GM10248 (cell line): Measurements from ENCODE around the gene BAIAP2.
"Not testable (repeated sequence)": the region's sequence is repeated elsewhere in the genome, so short reads cannot be mapped to it uniquely, and the experiment has no call there.

Experiments
- CTCF ChIA-PET: fragments of 300-600 bp; sonication (Branson Sonifier 250); formaldehyde crosslinking; extraction: SDS; loops from one replicate; lab custom pipeline; 2021; ENCODE audit warnings: antibody characterized with exemption; lab: Yijun Ruan, JAX
- POLR2A ChIA-PET: fragments of 350-650 bp; sonication (Branson Sonifier 250); formaldehyde crosslinking; extraction: SDS; loops from one replicate; lab custom pipeline; 2020; ENCODE audit warnings: antibody characterized with exemption; lab: Yijun Ruan, JAX
- DNase-seq: peaks from one replicate; pipeline ENCODE4 v3.0.0; 2012; ENCODE audit errors: extremely low spot score
- TF ChIP-seq, protein P1 (sequence below): IDR thresholded peaks from 2 replicates; pipeline ENCODE4 v1.5.1; 2012; ENCODE audit warnings: mild to moderate bottlenecking, low read depth; ENCODE audit errors: extremely low read depth, missing control alignments, control extremely low read depth

Gene BAIAP2

DNA sequence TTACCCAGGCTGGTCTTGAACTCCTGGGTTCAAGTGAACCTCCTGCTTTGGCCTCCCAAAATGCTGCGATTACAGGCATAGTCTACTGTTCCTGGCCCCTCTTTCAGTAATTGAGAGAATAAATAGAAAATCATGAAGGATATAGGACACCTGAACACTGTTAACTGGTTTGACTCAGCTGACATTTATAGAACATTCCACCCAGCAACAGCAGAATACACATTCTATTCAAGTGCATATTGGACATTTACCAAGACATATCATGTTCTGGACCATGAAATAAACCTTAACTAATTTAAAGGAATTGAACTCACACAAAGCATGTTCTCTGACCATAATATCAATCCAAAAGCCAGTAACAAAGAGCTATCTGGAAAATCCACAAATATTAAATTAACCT lies 19.8 kb upstream of the BAIAP2 start:
- CTCF ChIA-PET: interaction anchor here (1.4 kb wide), 1 partner anchor 9 kb away, joined by 8 read pairs; no protein-coding TSS in a partner anchor
- TF ChIP-seq, protein P1, sequence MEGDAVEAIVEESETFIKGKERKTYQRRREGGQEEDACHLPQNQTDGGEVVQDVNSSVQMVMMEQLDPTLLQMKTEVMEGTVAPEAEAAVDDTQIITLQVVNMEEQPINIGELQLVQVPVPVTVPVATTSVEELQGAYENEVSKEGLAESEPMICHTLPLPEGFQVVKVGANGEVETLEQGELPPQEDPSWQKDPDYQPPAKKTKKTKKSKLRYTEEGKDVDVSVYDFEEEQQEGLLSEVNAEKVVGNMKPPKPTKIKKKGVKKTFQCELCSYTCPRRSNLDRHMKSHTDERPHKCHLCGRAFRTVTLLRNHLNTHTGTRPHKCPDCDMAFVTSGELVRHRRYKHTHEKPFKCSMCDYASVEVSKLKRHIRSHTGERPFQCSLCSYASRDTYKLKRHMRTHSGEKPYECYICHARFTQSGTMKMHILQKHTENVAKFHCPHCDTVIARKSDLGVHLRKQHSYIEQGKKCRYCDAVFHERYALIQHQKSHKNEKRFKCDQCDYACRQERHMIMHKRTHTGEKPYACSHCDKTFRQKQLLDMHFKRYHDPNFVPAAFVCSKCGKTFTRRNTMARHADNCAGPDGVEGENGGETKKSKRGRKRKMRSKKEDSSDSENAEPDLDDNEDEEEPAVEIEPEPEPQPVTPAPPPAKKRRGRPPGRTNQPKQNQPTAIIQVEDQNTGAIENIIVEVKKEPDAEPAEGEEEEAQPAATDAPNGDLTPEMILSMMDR: no peak
- POLR2A ChIA-PET: no interaction called here

DNA sequence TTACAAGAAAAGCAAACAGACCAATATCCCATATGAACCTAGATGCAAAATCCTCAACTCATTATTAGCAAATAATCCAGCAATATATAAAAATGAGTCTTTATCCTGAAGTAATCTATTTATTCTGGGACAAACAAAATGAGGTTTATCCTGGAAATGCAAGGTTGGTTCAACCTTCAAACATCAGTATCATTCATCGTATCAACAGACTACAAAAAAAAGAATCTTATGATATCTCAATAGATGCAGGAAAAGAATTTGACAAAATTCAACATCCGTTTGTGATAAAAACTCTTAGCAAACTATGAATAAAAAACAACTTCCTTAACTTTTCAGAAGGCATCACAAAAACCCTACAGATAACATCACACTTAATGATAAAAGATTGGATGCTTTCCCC lies 18.4 kb upstream of the BAIAP2 start:
- CTCF ChIA-PET: no interaction called here
- no peak for DNase-seq
- POLR2A ChIA-PET: no interaction called here
- TF ChIP-seq, protein P1: no peak

More for the DNA sequence above, 19.8 kb upstream of the BAIAP2 start:
- DNase-seq: no peak

DNA sequence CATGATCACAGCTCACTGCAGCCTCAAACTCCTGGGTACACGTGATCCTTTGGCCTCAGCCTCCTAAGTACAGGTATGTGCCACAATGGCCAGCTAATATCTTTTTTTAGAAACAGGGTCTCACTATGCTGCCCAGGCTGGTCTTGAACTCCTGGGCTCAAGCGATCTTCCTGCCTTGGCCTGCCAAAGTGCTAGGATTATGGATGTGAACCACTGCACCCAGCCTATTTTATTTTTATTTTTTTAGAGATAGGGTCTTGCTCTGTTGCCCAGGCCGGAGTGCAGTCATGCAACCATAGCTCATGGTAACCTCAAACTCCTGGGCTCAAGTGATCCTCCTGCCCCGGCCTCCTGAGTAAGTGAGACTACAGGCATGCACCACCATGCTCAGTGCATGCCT lies 17.6 kb upstream of the BAIAP2 start:
- POLR2A ChIA-PET, DNase-seq: not testable (repeated sequence)
- CTCF ChIA-PET: interaction anchor here (1.4 kb wide), 1 partner anchor 47 kb away, joined by 4 read pairs; no protein-coding TSS in a partner anchor

DNA sequence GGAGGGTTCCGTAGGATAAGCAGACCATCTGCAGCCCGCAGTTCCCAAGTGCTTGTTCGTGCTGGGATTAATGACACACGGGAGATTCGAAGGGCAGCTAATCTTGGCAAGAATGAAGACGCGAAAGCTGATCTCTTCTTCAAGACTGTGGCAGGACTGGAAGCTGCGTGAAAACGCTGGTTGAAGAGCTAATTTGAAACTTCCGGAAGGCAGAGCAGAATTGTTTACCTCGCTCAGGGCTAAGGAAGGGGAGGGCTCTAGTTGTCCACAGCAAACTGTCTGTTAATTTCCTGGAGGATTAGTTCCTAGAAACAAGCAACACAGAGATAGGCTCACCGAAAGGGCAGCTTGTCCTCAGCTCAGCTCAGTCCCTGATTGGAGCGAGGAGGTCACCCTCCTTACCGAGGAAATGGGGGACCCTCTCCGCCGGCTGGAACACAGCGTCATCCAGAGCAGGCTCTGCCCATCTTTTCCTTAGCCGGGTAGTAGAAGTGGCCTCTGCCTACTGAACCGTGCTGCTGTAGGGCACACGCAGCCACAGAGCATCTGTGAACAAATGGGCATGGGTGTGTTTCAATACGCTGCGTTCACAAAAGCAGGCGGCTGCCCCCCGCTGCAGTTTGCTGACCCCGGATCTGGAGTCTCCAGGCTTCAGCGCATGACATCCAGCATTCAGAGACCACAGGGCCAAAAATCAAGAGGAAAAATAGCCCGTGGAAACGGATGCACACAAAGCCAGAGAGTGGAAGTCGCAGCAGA lies 16.7 kb upstream of the BAIAP2 start:
- TF ChIP-seq, protein P1: no peak
- no peak for DNase-seq
- ChIA-PET CTCF (interaction anchor here (1.4 kb wide), 1 partner anchor 48 kb away, joined by 4 read pairs; no protein-coding TSS in a partner anchor), POLR2A (no interaction called here)

DNA sequence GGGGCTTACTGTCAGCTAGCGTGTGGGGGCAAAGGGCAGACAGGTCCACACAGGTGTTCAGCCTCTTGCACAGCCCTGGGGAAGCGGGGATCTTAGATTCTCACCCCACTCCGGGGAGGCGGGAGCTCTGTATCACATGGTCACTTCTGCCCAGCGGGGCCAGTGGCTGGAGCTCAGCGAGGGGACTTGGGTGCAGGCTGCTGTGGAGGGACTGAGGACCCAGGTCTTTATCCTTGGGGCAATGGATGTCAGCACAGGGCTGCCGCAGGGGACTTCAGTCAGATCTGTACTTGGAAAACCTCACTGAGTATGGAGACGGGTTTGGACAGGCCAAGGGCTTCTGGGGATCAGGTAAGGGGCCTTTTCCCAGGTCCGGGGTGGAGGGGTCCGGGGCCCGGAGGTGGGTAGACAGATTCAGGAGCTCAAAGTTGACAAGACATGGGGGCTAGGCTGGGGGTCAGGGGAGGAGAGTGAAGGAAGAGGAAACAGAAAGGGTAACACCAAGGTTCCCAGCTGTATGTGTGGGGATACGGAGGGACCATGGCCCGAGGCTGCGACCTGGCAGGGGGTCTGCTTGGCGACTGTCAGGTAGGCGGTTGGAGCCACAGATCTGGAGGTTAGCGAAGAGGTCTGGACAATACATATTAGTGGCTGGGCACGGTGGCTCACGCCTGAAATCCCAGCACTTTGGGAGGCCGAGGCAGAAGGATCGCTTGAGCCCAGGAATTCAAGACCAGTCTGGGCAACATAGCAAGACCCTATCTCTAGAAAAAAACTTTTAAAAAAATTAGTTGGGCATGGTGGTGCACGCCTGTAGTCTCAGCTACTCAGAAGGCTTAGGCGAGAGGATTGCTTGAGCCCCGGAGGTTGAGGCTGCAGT lies 15.1 kb upstream of the BAIAP2 start:
- DNase-seq: no peak
- TF ChIP-seq, protein P1: no peak
- CTCF ChIA-PET: interaction anchor here (0.9 to 3.1 kb wide), 3 partner anchors 11 to 82 kb away, joined by 3 to 14 read pairs (median 3); no protein-coding TSS in a partner anchor
- POLR2A ChIA-PET: no interaction called here

DNA sequence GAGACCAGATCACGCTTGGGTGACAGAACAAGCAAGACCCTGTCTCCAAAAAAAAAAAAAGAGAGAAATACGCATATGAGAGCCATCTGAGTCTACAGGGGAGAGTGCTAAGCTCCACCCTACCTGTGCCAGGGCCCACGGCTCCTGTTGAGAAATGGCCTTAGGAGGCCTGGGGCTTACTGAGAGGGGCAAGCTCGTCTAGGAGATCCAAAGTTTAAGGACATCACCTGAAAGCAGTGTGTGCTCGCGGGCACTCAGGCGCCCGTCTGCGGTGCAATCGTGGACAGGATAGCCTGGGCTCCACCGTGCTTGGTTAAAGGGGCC lies 14.5 kb upstream of the BAIAP2 start:
- POLR2A ChIA-PET: interaction anchor here (0.6 kb wide), 1 partner anchor 1044 kb away, joined by 4 read pairs; no protein-coding TSS in a partner anchor
- CTCF ChIA-PET: interaction anchor here (0.7 to 3.1 kb wide), 3 partner anchors 11 to 82 kb away, joined by 3 to 14 read pairs (median 3); no protein-coding TSS in a partner anchor
- TF ChIP-seq, protein P1: no peak
- DNase-seq: no peak
